SK-N-SH (cell line): ENCODE results near the gene USP48. TPM values are rescaled to one million over a fixed set of nuclear protein-coding genes. Genes with fewer than 3 reads are reported as not detected.

Experiments used
- CTCF ChIA-PET: fragments of 300-600, 350-600 bp; formaldehyde crosslinking; extraction: SDS; loops from one replicate; lab custom pipeline; 2021; lab: Yijun Ruan, JAX
- POLR2A ChIA-PET: fragments of 350-600 bp; sonication (Branson Sonifier 250); formaldehyde crosslinking; extraction: SDS; loops from one replicate; lab custom pipeline; 2020; ENCODE audit warnings: antibody characterized with exemption, inconsistent platforms; lab: Yijun Ruan, JAX
- DNase-seq: peaks from one replicate; pipeline ENCODE4 v3.0.0; 2012
- H2AFZ ChIP-seq: fragments of 200-600 bp; sonication (generic); 2 replicates; pipeline ENCODE4 v1.8.1; 2016; ENCODE audit warnings: antibody characterized with exemption, mild to moderate bottlenecking, low read depth
- H3F3A ChIP-seq: fragments of 200-600 bp; sonication (generic); replicated peaks from 2 replicates; pipeline ENCODE3; 2016; ENCODE audit warnings: antibody characterized with exemption, mild to moderate bottlenecking; ENCODE audit not compliant: insufficient read depth
- H3K27ac ChIP-seq, 2 experiments: fragments of 200-500 bp in 1 of 2; fragments of 200-600 bp in 1 of 2; sonication (Bioruptor generic) in 1 of 2; sonication (generic), shearing (Covaris generic) in 1 of 2; 2 replicates each; pipeline versions ENCODE4 v1.5.1 to v1.6.1; 2014 to 2016; ENCODE audit warnings: low read depth in 2 of 2, inconsistent platforms in 1 of 2, low read length in 1 of 2, mild to moderate bottlenecking in 1 of 2, mixed read lengths in 1 of 2
- H3K27me3 ChIP-seq: fragments of 200-600 bp; sonication (generic), shearing (Covaris generic); 2 replicates; pipeline ENCODE4 v1.6.1; 2016; ENCODE audit warnings: mixed run types; ENCODE audit not compliant: insufficient read depth
- H3K36me3 ChIP-seq, 2 experiments: fragments of 200-500 bp in 1 of 2; fragments of 200-600 bp in 1 of 2; sonication (Bioruptor generic) in 1 of 2; sonication (generic) in 1 of 2; replicated peaks in 1 of 2; 2 replicates each; pipeline versions ENCODE3 to v1.5.1; 2014 to 2016; ENCODE audit warnings: low read length in 1 of 2, mild to moderate bottlenecking in 1 of 2; ENCODE audit not compliant: insufficient read depth in 2 of 2, control insufficient read depth in 1 of 2
- H3K4me1 ChIP-seq, 2 experiments: fragments of 200-500 bp in 1 of 2; fragments of 200-600 bp in 1 of 2; sonication (Bioruptor generic) in 1 of 2; sonication (generic), shearing (Covaris generic) in 1 of 2; 2 replicates each; pipeline versions ENCODE4 v1.5.1 to v1.6.1; 2014 to 2016; ENCODE audit warnings: low read depth in 1 of 2, low read length in 1 of 2, mixed run types in 1 of 2; ENCODE audit not compliant: insufficient read depth in 2 of 2, control insufficient read depth in 1 of 2
- H3K4me2 ChIP-seq: fragments of 200-600 bp; sonication (generic), shearing (Covaris generic); 2 replicates; pipeline ENCODE4 v1.6.1; 2017; ENCODE audit warnings: mixed run types
- H3K4me3 ChIP-seq, 2 experiments: fragments of 200-500 bp in 1 of 2; fragments of 200-600 bp in 1 of 2; sonication (Bioruptor generic) in 1 of 2; sonication (generic), shearing (Covaris generic) in 1 of 2; 2 replicates each; pipeline versions ENCODE4 v1.5.1 to v1.8.1; 2014 to 2016; ENCODE audit warnings: low read depth in 2 of 2, inconsistent platforms in 1 of 2, low read length in 1 of 2, mild to moderate bottlenecking in 1 of 2, mixed read lengths in 1 of 2, moderate library complexity in 1 of 2
- H3K79me2 ChIP-seq: fragments of 200-600 bp; sonication (generic); 2 replicates; pipeline ENCODE4 v1.8.1; 2017; ENCODE audit warnings: mild to moderate bottlenecking; ENCODE audit not compliant: insufficient read depth
- H3K9ac ChIP-seq: fragments of 200-600 bp; sonication (generic); 2 replicates; pipeline ENCODE4 v1.6.1; 2017; ENCODE audit warnings: mixed run types
- H3K9me2 ChIP-seq: fragments of 200-600 bp; sonication (generic); 2 replicates; pipeline ENCODE4 v1.6.1; 2017; ENCODE audit warnings: mixed run types
- H3K9me3 ChIP-seq: fragments of 200-600 bp; sonication (generic); 2 replicates; pipeline ENCODE4 v1.6.1; 2017; ENCODE audit warnings: mixed run types, mild to moderate bottlenecking, moderate library complexity
- H4K20me1 ChIP-seq: fragments of 200-600 bp; sonication (generic); 2 replicates; pipeline ENCODE4 v1.6.1; 2017; ENCODE audit warnings: mild to moderate bottlenecking, mixed run types; ENCODE audit not compliant: insufficient read depth
- CHD2 ChIP-seq: fragments of 150-350 bp; IDR thresholded peaks from 2 replicates; pipeline ENCODE4 v1.6.1; 2018; ENCODE audit warnings: low read length; ENCODE audit not compliant: partially characterized antibody
- EP300 ChIP-seq, 2 experiments: IDR thresholded peaks; 2 replicates each; pipeline versions ENCODE4 v1.4.0 to v1.6.1; 2012; ENCODE audit warnings: borderline replicate concordance in 1 of 2, low read depth in 1 of 2, low read length in 1 of 2
- EZH2phosphoT487 ChIP-seq: fragments of 200-600 bp; sonication (generic); IDR thresholded peaks from 2 replicates; pipeline ENCODE4 v1.6.1; 2017; ENCODE audit warnings: low read depth, mixed run types, mild to moderate bottlenecking, antibody characterized with exemption, moderate library complexity, borderline replicate concordance
- FOXJ3 ChIP-seq: sonication (generic); formaldehyde crosslinking; IDR thresholded peaks from 2 replicates; pipeline ENCODE4 v1.5.1; 2020; ENCODE audit warnings: mild to moderate bottlenecking, missing genetic modification reagents
- FOXM1 ChIP-seq: IDR thresholded peaks from 2 replicates; pipeline ENCODE4 v1.4.0; 2012; ENCODE audit warnings: low read depth, mild to moderate bottlenecking
- GABPA ChIP-seq: IDR thresholded peaks from 2 replicates; pipeline ENCODE4 v1.4.0; 2012; ENCODE audit warnings: low read depth, mild to moderate bottlenecking
- GATA2 ChIP-seq: sonication (generic); formaldehyde crosslinking; IDR thresholded peaks from 2 replicates; pipeline ENCODE4 v1.5.0; 2020; ENCODE audit warnings: mild to moderate bottlenecking, missing genetic modification reagents
- JUND ChIP-seq: IDR thresholded peaks from 2 replicates; pipeline ENCODE4 v1.4.0; 2012
- MEF2A ChIP-seq: IDR thresholded peaks from 2 replicates; pipeline ENCODE4 v1.4.0; 2012; ENCODE audit warnings: low read depth, borderline replicate concordance
- MXI1 ChIP-seq: IDR thresholded peaks from 2 replicates; pipeline ENCODE4 v1.6.1; 2012; ENCODE audit warnings: mild to moderate bottlenecking, low read depth, low read length, improper control_type of control experiment
- NFIC ChIP-seq: IDR thresholded peaks from 2 replicates; pipeline ENCODE4 v1.4.0; 2012; ENCODE audit warnings: borderline replicate concordance
- NRF1 ChIP-seq: IDR thresholded peaks from 2 replicates; pipeline ENCODE4 v1.6.1; 2012; ENCODE audit warnings: low read depth, mild to moderate bottlenecking, low read length
- PBX3 ChIP-seq: IDR thresholded peaks from 2 replicates; pipeline ENCODE4; 2012
- POLR2AphosphoS5 ChIP-seq: IDR thresholded peaks from 2 replicates; pipeline ENCODE4 v1.6.1; 2012; ENCODE audit warnings: low read depth, low read length
- REST ChIP-seq: IDR thresholded peaks from 2 replicates; pipeline ENCODE4 v1.6.1; 2012; ENCODE audit warnings: mild to moderate bottlenecking, low read depth, low read length, moderate library complexity
- RXRA ChIP-seq: IDR thresholded peaks from 2 replicates; pipeline ENCODE4 v1.4.0; 2012; ENCODE audit warnings: low read depth, mild to moderate bottlenecking, borderline replicate concordance
- TAF1 ChIP-seq: IDR thresholded peaks from 2 replicates; pipeline ENCODE4 v1.6.1; 2012; ENCODE audit warnings: low read depth, mild to moderate bottlenecking, low read length, moderate library complexity, borderline replicate concordance
- TCF12 ChIP-seq: IDR thresholded peaks from 2 replicates; pipeline ENCODE4 v1.4.0; 2012
- TEAD4 ChIP-seq: IDR thresholded peaks from 2 replicates; pipeline ENCODE4 v1.4.0; 2012; ENCODE audit warnings: mild to moderate bottlenecking, borderline replicate concordance; ENCODE audit not compliant: insufficient read depth
- YY1 ChIP-seq: IDR thresholded peaks from 2 replicates; pipeline ENCODE4 v1.4.0; 2012; ENCODE audit warnings: low read depth, mild to moderate bottlenecking
- ZBTB33 ChIP-seq: IDR thresholded peaks from 2 replicates; pipeline ENCODE4 v1.4.0; 2012; ENCODE audit warnings: low read depth, borderline replicate concordance
- WGBS: methylation state at CpG from one replicate; pipeline ENCODE4 v1.1.6; 2017; ENCODE audit warnings: low lambda C conversion rate; 5-methylcytosine and 5-hydroxymethylcytosine counted together
- polyA plus RNA-seq, 3 experiments: library from polyadenylated mRNA; depleted of rRNA; stranded (reverse); fragments of >200 nt; gene quantifications; 2 replicates each; pipeline ENCODE4 v1.2.3, GENCODE V29; 2012

USP48 gene
- polyA plus RNA-seq, 1 of the 3 experiments (the other 2 are of a cell fraction): 13.6 TPM

- TF ChIP-seq REST: no peak
- TF ChIP-seq GABPA: no peak
- TF ChIP-seq RXRA: no peak
- no peak for TF ChIP-seq EZH2phosphoT487
- TF ChIP-seq MXI1: no peak
- no peak for TF ChIP-seq TCF12
Measured at GRCh38 chr1:21751281-21751680, 31.7 kb downstream of the USP48 start (continued).

GRCh38 chr1:21750841-21751240, 32.1 kb downstream of the USP48 start:
- ChIA-PET POLR2A (no interaction called here), CTCF (no interaction called here)
- no peaks in the 10 kb centered on the region for H3K4me1 ChIP-seq
- H3K36me3 ChIP-seq: peaks cover 33 to 60% of the 10 kb centered on the region in 2 experiments
- H4K20me1 ChIP-seq: peaks cover 6% of the 10 kb centered on the region; the same call in 1 of the 2 replicates
- H3K79me2 ChIP-seq: peaks cover 6% of the 10 kb centered on the region
- TF ChIP-seq TCF12 (no peak), FOXJ3 (CRISPR knock-in tag) (no peak), CHD2 (no peak), ZBTB33 (no peak), EP300 (IDR thresholded peaks at IDR 0.05; ENCODE audit: borderline replicate concordance in 1 of 2, low read depth in 1 of 2, low read length in 1 of 2) (no peak), GABPA (no peak), GATA2 (CRISPR knock-in tag) (no peak), REST (no peak), TEAD4 (no peak), NRF1 (no peak), MEF2A (no peak), PBX3 (no peak), POLR2AphosphoS5 (no peak), JUND (no peak), TAF1 (no peak), YY1 (no peak), MXI1 (no peak), FOXM1 (no peak), NFIC (no peak)
- H3K9ac ChIP-seq: no peak overlapping the region
- no peak for DNase-seq
- no peak overlapping the region for H3K4me3 ChIP-seq
- H3K27ac ChIP-seq: no peak overlapping the region
- H3K27me3 ChIP-seq: no peaks in the 10 kb centered on the region
- no peak overlapping the region for H2AFZ ChIP-seq
- WGBS: 69% methylated on average over 2 of the region's 2 CpGs
- H3K4me2 ChIP-seq: no peak overlapping the region
- no peaks in the 10 kb centered on the region for H3K9me3 ChIP-seq
- no peaks in the 10 kb centered on the region for H3K9me2 ChIP-seq
- peaks cover 4% of the 10 kb centered on the region for H3F3A ChIP-seq
